ENCODE measurements around the gene HNRNPLL.
A peak's percentile ranks its signal among the peaks of the same experiment; 100 is the strongest.
"Not testable (repeated sequence)": the region's sequence is repeated elsewhere in the genome, so short reads cannot be mapped to it uniquely, and the experiment has no call there.

HNRNPLL gene

GRCh38 chr2:38539086-38539485 lies 63.6 kb downstream of the HNRNPLL start:
- H3K4me3 Mint-ChIP-seq = no peak overlapping the region
- no peaks in the 10 kb centered on the region for H3K36me3 Mint-ChIP-seq (ENCODE audit: low read depth)
- H3K27me3 Mint-ChIP-seq = peaks cover 18% of the 10 kb centered on the region
- H3K4me1 Mint-ChIP-seq (ENCODE audit: low read depth) = peaks cover 26% of the 10 kb centered on the region
- H3K27ac Mint-ChIP-seq = no peak overlapping the region
- no peaks in the 10 kb centered on the region for H3K9me3 Mint-ChIP-seq

- Mint-ChIP-seq H3K27me3 (peaks cover 15% of the 10 kb centered on the region), H3K36me3 (ENCODE audit: low read depth) (no peaks in the 10 kb centered on the region), H3K27ac (no peak overlapping the region), H3K4me1 (ENCODE audit: low read depth) (peaks cover 26% of the 10 kb centered on the region), H3K4me3 (no peak overlapping the region), H3K9me3 (no peaks in the 10 kb centered on the region)
Observed at GRCh38 chr2:38537937-38538525, 64.7 kb downstream of the HNRNPLL start.

GRCh38 chr2:38537296-38537695 lies 65.4 kb downstream of the HNRNPLL start:
- H3K4me3 Mint-ChIP-seq; H3K36me3 Mint-ChIP-seq (ENCODE audit: low read depth); H3K9me3 Mint-ChIP-seq; H3K27ac Mint-ChIP-seq: not testable (repeated sequence)
- peaks cover 19% of the 10 kb centered on the region for H3K4me1 Mint-ChIP-seq (ENCODE audit: low read depth)
- peaks cover 15% of the 10 kb centered on the region for H3K27me3 Mint-ChIP-seq

GRCh38 chr2:38535744-38536506 lies 66.8 kb downstream of the HNRNPLL start:
- H3K27ac Mint-ChIP-seq = no peak overlapping the region
- peak overlapping the region; percentile 49 for H3K4me3 Mint-ChIP-seq
- no peaks in the 10 kb centered on the region for H3K36me3 Mint-ChIP-seq (ENCODE audit: low read depth)
- H3K4me1 Mint-ChIP-seq (ENCODE audit: low read depth) = peaks cover 7% of the 10 kb centered on the region
- H3K9me3 Mint-ChIP-seq = no peaks in the 10 kb centered on the region
- peaks cover 15% of the 10 kb centered on the region for H3K27me3 Mint-ChIP-seq

- H3K9me3 Mint-ChIP-seq = no peaks in the 10 kb centered on the region
- peaks cover 19% of the 10 kb centered on the region for H3K27me3 Mint-ChIP-seq
- peak overlapping the region; percentile 49 for H3K4me3 Mint-ChIP-seq
- H3K36me3 Mint-ChIP-seq (ENCODE audit: low read depth) = no peaks in the 10 kb centered on the region
- no peak overlapping the region for H3K27ac Mint-ChIP-seq
- H3K4me1 Mint-ChIP-seq (ENCODE audit: low read depth) = peaks cover 7% of the 10 kb centered on the region
Observed at GRCh38 chr2:38535404-38535743, 67.4 kb downstream of the HNRNPLL start.

GRCh38 chr2:38534746-38535403 lies 67.9 kb downstream of the HNRNPLL start:
- Mint-ChIP-seq H3K9me3 (no peaks in the 10 kb centered on the region), H3K36me3 (ENCODE audit: low read depth) (no peaks in the 10 kb centered on the region), H3K4me3 (no peak overlapping the region), H3K27ac (no peak overlapping the region), H3K27me3 (peaks cover 19% of the 10 kb centered on the region), H3K4me1 (ENCODE audit: low read depth) (peaks cover 7% of the 10 kb centered on the region)

- Mint-ChIP-seq H3K27ac (no peak overlapping the region), H3K4me3 (no peak overlapping the region), H3K27me3 (peaks cover 18% of the 10 kb centered on the region), H3K9me3 (no peaks in the 10 kb centered on the region), H3K4me1 (ENCODE audit: low read depth) (peaks cover 7% of the 10 kb centered on the region), H3K36me3 (ENCODE audit: low read depth) (no peaks in the 10 kb centered on the region)
Observed at GRCh38 chr2:38533757-38534545, 68.8 kb downstream of the HNRNPLL start.

- Mint-ChIP-seq H3K4me1 (ENCODE audit: low read depth) (peaks cover 13% of the 10 kb centered on the region), H3K9me3 (no peaks in the 10 kb centered on the region), H3K27ac (no peak overlapping the region), H3K27me3 (peaks cover 17% of the 10 kb centered on the region), H3K4me3 (no peak overlapping the region), H3K36me3 (ENCODE audit: low read depth) (no peaks in the 10 kb centered on the region)
Observed at GRCh38 chr2:38533180-38533579, 69.5 kb downstream of the HNRNPLL start.

- Mint-ChIP-seq H3K4me3 (no peak overlapping the region), H3K27me3 (peaks cover 20% of the 10 kb centered on the region), H3K9me3 (no peaks in the 10 kb centered on the region), H3K36me3 (ENCODE audit: low read depth) (no peaks in the 10 kb centered on the region), H3K27ac (no peak overlapping the region), H3K4me1 (ENCODE audit: low read depth) (peaks cover 15% of the 10 kb centered on the region)
Observed at GRCh38 chr2:38532366-38532765, 70.4 kb downstream of the HNRNPLL start.

- Mint-ChIP-seq H3K4me3 (no peak overlapping the region), H3K27ac (no peak overlapping the region), H3K4me1 (ENCODE audit: low read depth) (peaks cover 15% of the 10 kb centered on the region), H3K36me3 (ENCODE audit: low read depth) (no peaks in the 10 kb centered on the region), H3K27me3 (peaks cover 22% of the 10 kb centered on the region), H3K9me3 (no peaks in the 10 kb centered on the region)
Observed at GRCh38 chr2:38529208-38529607, 73.5 kb downstream of the HNRNPLL start.

- Mint-ChIP-seq H3K4me1 (ENCODE audit: low read depth) (peaks cover 13% of the 10 kb centered on the region), H3K36me3 (ENCODE audit: low read depth) (no peaks in the 10 kb centered on the region), H3K27ac (no peak overlapping the region), H3K27me3 (peaks cover 28% of the 10 kb centered on the region), H3K9me3 (no peaks in the 10 kb centered on the region), H3K4me3 (peak overlapping the region; percentile 60)
Observed at GRCh38 chr2:38528534-38528933, 74.2 kb downstream of the HNRNPLL start.

GRCh38 chr2:38528008-38528442 lies 74.7 kb downstream of the HNRNPLL start:
- Mint-ChIP-seq H3K36me3 (ENCODE audit: low read depth) (no peaks in the 10 kb centered on the region), H3K27ac (no peak overlapping the region), H3K9me3 (no peaks in the 10 kb centered on the region), H3K27me3 (peaks cover 30% of the 10 kb centered on the region), H3K4me3 (peak overlapping the region; percentile 60), H3K4me1 (ENCODE audit: low read depth) (peaks cover 8% of the 10 kb centered on the region)

- no peaks in the 10 kb centered on the region for H3K36me3 Mint-ChIP-seq (ENCODE audit: low read depth)
- no peaks in the 10 kb centered on the region for H3K9me3 Mint-ChIP-seq
- no peak overlapping the region for H3K27ac Mint-ChIP-seq
- H3K4me1 Mint-ChIP-seq (ENCODE audit: low read depth) = peaks cover 8% of the 10 kb centered on the region
- peaks cover 30% of the 10 kb centered on the region for H3K27me3 Mint-ChIP-seq
- peak overlapping the region; percentile 32 for H3K4me3 Mint-ChIP-seq
Observed at GRCh38 chr2:38527338-38528007, 75.3 kb downstream of the HNRNPLL start.

- H3K4me3 Mint-ChIP-seq = no peak overlapping the region
Observed at GRCh38 chr2:38526195-38526594, 76.5 kb downstream of the HNRNPLL start.

More at GRCh38 chr2:38526195-38526594, 76.5 kb downstream of the HNRNPLL start:
- peaks cover 30% of the 10 kb centered on the region for H3K27me3 Mint-ChIP-seq
- no peaks in the 10 kb centered on the region for H3K9me3 Mint-ChIP-seq
- H3K36me3 Mint-ChIP-seq (ENCODE audit: low read depth) = no peaks in the 10 kb centered on the region
- H3K4me1 Mint-ChIP-seq (ENCODE audit: low read depth) = peaks cover 8% of the 10 kb centered on the region
- no peak overlapping the region for H3K27ac Mint-ChIP-seq

All from stimulated activated naive CD8-positive, alpha-beta T cell treated with anti-CD3 and anti-CD28 coated beads, Interleukin-15, Interleukin-2, amounts not matched to agents 100 ng/mL and 50 ng/mL, for 24 hours (primary cell).